ENCODE results near the gene HSPB9.
A peak's percentile ranks its signal among the peaks of the same experiment; 100 is the strongest.

GRCh38 chr17:42096360-42097111, 26.1 kb upstream of the HSPB9 start:
- TF ChIP-seq CTCF (IDR thresholded peaks at IDR 0.05; ENCODE audit: low read depth, low read length) (peak; percentile 16), POLR2A (IDR thresholded peaks at IDR 0.05; ENCODE audit: extremely low read depth, insufficient read length) (no peak)

Data from NB4 (cell line).